Vagina (tissue), 2 donors: ENCODE measurements around the gene ITSN1. TPM values are rescaled to one million over a fixed set of nuclear protein-coding genes. Genes with fewer than 3 reads are reported as not detected.

Experiments used
- DNase-seq, 2 donors: peaks; one replicate each; pipeline ENCODE4 v3.0.0-alpha.2; 2017; ENCODE audit errors: extremely low spot score in 2 of 2
- H3K27ac ChIP-seq: fragments of 200-600 bp; sonication (generic); one replicate; pipeline ENCODE4 v1.5.1; 2019
- H3K27me3 ChIP-seq: fragments of 200-600 bp; sonication (generic); one replicate; pipeline ENCODE4 v1.5.1; 2019
- H3K36me3 ChIP-seq, 2 donors: fragments of 200-600 bp; sonication (generic); one replicate each; pipeline ENCODE4 v1.5.1; 2017 to 2019
- H3K4me1 ChIP-seq: fragments of 200-600 bp; sonication (generic); one replicate; pipeline ENCODE4 v1.5.1; 2019
- H3K4me3 ChIP-seq, 2 donors: fragments of 200-600 bp; sonication (generic); 1 replicate in 1 of 2; 2 replicates in 1 of 2; pipeline ENCODE4 v1.5.1; 2016 to 2019
- H3K9me3 ChIP-seq: fragments of 200-600 bp; sonication (generic); one replicate; pipeline ENCODE4 v1.5.1; 2019
- CTCF ChIP-seq, 3 experiments: fragments of 450-650 bp in 2 of 3; fragments of 200-600 bp in 1 of 3; sonication (generic) in 1 of 3; IDR thresholded peaks; one replicate each; pipeline ENCODE4 v1.5.1; 2017 to 2019; ENCODE audit warnings: antibody characterized with exemption in 3 of 3, mild to moderate bottlenecking in 2 of 3, moderate library complexity in 2 of 3
- POLR2A ChIP-seq, 2 donors: fragments of 450-650 bp; IDR thresholded peaks; one replicate each; pipeline ENCODE4 v1.6.1; 2017; ENCODE audit warnings: antibody characterized with exemption in 2 of 2, mild to moderate bottlenecking in 2 of 2, moderate library complexity in 2 of 2
- POLR2AphosphoS5 ChIP-seq, 2 donors: sonication (generic); formaldehyde crosslinking; IDR thresholded peaks; one replicate each; pipeline ENCODE4 v1.9.0; 2017; ENCODE audit warnings: antibody characterized with exemption in 2 of 2, mild to moderate bottlenecking in 2 of 2, low read depth in 1 of 2; ENCODE audit not compliant: insufficient read depth in 1 of 2
- intact Hi-C: fragments of 100-400 bp; cut with DNase I; formaldehyde crosslinking; loops from one replicate; pipeline ENCODE4 v1.15.1; 2023
- total RNA-seq: library from RNA; depleted of rRNA; stranded (reverse); fragments of >200 nt; gene quantifications from one replicate; pipeline ENCODE4 v1.2.3, GENCODE V29; 2016

Gene ITSN1
- total RNA-seq, 1 donor from 2014 or later = 46.9 TPM

GRCh38 chr21:33815143-33815707, 172.9 kb downstream of the ITSN1 start:
- H3K27me3 ChIP-seq = no peaks in the 10 kb centered on the region
- no peak for DNase-seq
- H3K4me3 ChIP-seq = no peak overlapping the region
- intact Hi-C loops = no loop called here
- no peak overlapping the region for H3K27ac ChIP-seq
- no peaks in the 10 kb centered on the region for H3K9me3 ChIP-seq
- peaks cover 13% of the 10 kb centered on the region for H3K4me1 ChIP-seq
- no peak for TF ChIP-seq CTCF (IDR thresholded peaks at IDR 0.05)
- no peak for TF ChIP-seq POLR2AphosphoS5 (IDR thresholded peaks at IDR 0.05; ENCODE audit: insufficient read depth in 1 of 2, low read depth in 1 of 2)
- TF ChIP-seq POLR2A (IDR thresholded peaks at IDR 0.05) = no peak
- peaks cover 0 to 16% of the 10 kb centered on the region in 2 donors for H3K36me3 ChIP-seq

GRCh38 chr21:33816174-33816573, 173.9 kb downstream of the ITSN1 start:
- DNase-seq = no peak
- Histone ChIP-seq H3K36me3 (peaks cover 0 to 16% of the 10 kb centered on the region in 2 donors), H3K27ac (no peak overlapping the region), H3K9me3 (no peaks in the 10 kb centered on the region), H3K4me1 (peaks cover 5% of the 10 kb centered on the region), H3K27me3 (no peaks in the 10 kb centered on the region), H3K4me3 (no peak overlapping the region)
- intact Hi-C loops = no loop called here
- TF ChIP-seq CTCF (IDR thresholded peaks at IDR 0.05) = no peak
- no peak for TF ChIP-seq POLR2AphosphoS5 (IDR thresholded peaks at IDR 0.05; ENCODE audit: insufficient read depth in 1 of 2, low read depth in 1 of 2)
- no peak for TF ChIP-seq POLR2A (IDR thresholded peaks at IDR 0.05)

- Histone ChIP-seq H3K27ac (no peak overlapping the region), H3K4me1 (peaks cover 7% of the 10 kb centered on the region), H3K9me3 (no peaks in the 10 kb centered on the region), H3K4me3 (no peak overlapping the region), H3K27me3 (no peaks in the 10 kb centered on the region), H3K36me3 (peaks cover 0 to 16% of the 10 kb centered on the region in 2 donors)
- no peak for DNase-seq
- no peak for TF ChIP-seq POLR2AphosphoS5 (IDR thresholded peaks at IDR 0.05; ENCODE audit: insufficient read depth in 1 of 2, low read depth in 1 of 2)
- TF ChIP-seq POLR2A (IDR thresholded peaks at IDR 0.05) = no peak
- TF ChIP-seq CTCF (IDR thresholded peaks at IDR 0.05) = no peak
- intact Hi-C loops = no loop called here
Measured at GRCh38 chr21:33817138-33817537, 174.8 kb downstream of the ITSN1 start.

GRCh38 chr21:33817663-33818451, 175.6 kb downstream of the ITSN1 start:
- no peaks in the 10 kb centered on the region for H3K9me3 ChIP-seq
- no peak for TF ChIP-seq CTCF (IDR thresholded peaks at IDR 0.05)
- DNase-seq = no peak
- H3K4me1 ChIP-seq = peaks cover 7% of the 10 kb centered on the region
- peaks cover 0 to 16% of the 10 kb centered on the region in 2 donors for H3K36me3 ChIP-seq
- H3K27me3 ChIP-seq = no peaks in the 10 kb centered on the region
- no peak overlapping the region for H3K4me3 ChIP-seq
- intact Hi-C loops = no loop called here
- H3K27ac ChIP-seq = no peak overlapping the region

- H3K9me3 ChIP-seq = no peaks in the 10 kb centered on the region
- H3K4me1 ChIP-seq = peaks cover 10% of the 10 kb centered on the region
- H3K36me3 ChIP-seq = peaks cover 0 to 5% of the 10 kb centered on the region in 2 donors
- no peak for TF ChIP-seq POLR2AphosphoS5 (IDR thresholded peaks at IDR 0.05; ENCODE audit: insufficient read depth in 1 of 2, low read depth in 1 of 2)
- no peak for TF ChIP-seq CTCF (IDR thresholded peaks at IDR 0.05)
- no peak for TF ChIP-seq POLR2A (IDR thresholded peaks at IDR 0.05)
- intact Hi-C loops = no loop called here
- DNase-seq = no peak
- H3K4me3 ChIP-seq = no peak overlapping the region
- no peaks in the 10 kb centered on the region for H3K27me3 ChIP-seq
- H3K27ac ChIP-seq = no peak overlapping the region
Measured at GRCh38 chr21:33820230-33820770, 178.0 kb downstream of the ITSN1 start.
